A673 (cell line): ENCODE results near the gene AGAP1.

ENCODE experiments used
- CTCF ChIP-seq: fragments of 300-800, 200-600 bp; sonication (generic); conservative IDR thresholded peaks from 2 replicates; pipeline ENCODE4 v1.5.1; 2017; ENCODE audit warnings: low read depth, mild to moderate bottlenecking, antibody characterized with exemption, low read length, moderate library complexity, mixed read lengths
- EZH2 ChIP-seq: fragments of 200-600 bp; sonication (generic); IDR thresholded peaks from 2 replicates; pipeline ENCODE4 v1.6.1; 2017; ENCODE audit warnings: borderline replicate concordance, low read depth, mild to moderate bottlenecking, mixed read lengths, antibody characterized with exemption, low read length; ENCODE audit not compliant: poor library complexity, severe bottlenecking

- TF ChIP-seq CTCF (no peak), EZH2 (no peak)
Observed at GRCh38 chr2:235556086-235556485, 62.2 kb downstream of the AGAP1 start.
